HG03378 (cell line): ENCODE data around the gene ARHGAP8.

ENCODE experiments used
- ATAC-seq: cut with Tn5 transposase; IDR thresholded peaks from one replicate; pipeline ENCODE4 v1.9.1; 2021; ENCODE audit warnings: mild to moderate bottlenecking, moderate library complexity; ENCODE audit not compliant: unreplicated experiment

ARHGAP8 gene

GRCh38 chr22:44882226-44882905, 130.0 kb downstream of the ARHGAP8 start:
- no peak for ATAC-seq

DNA sequence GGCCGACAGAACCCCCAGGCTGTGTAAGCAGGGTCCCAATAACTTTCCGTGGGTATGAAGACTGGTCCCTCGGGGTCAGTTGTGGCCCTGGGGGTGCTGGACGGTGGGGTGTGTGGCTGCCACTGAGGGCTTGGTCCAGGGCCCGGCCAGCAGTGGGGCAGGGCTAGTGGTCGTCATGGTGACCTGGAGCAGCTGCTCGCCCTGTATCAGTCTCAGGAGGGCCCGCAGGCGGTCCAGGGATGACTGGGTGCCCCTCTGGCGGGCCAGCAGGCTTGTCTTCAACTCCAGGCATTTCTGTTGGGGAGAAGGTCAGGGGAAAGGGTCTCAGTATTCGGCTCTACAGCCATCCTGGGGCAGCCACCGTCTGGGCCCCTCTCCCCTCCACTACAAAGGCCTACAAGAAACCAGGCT, 130.6 kb downstream of the ARHGAP8 start:
- ATAC-seq: no peak

DNA sequence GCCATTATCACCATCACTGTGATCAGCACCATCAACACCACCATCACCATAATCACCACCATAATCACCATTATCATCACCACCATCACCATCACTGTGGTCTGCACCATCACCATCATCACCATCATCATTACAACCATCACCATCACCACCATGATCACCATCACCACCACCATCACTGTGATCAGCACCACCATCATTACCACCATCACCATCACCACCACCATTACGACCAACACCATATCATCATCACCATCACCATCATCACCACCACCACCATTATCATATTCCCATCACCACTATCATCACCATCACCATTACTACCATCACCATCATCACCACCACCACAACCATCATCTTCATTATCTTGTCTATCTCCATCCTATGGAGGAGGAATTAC, 132.2 kb downstream of the ARHGAP8 start:
- no peak for ATAC-seq

- no peak for ATAC-seq
Observed at GRCh38 chr22:44884968-44885805, 132.8 kb downstream of the ARHGAP8 start.

GRCh38 chr22:44885806-44886360, 133.5 kb downstream of the ARHGAP8 start:
- no peak for ATAC-seq

GRCh38 chr22:44887941-44888366, 135.6 kb downstream of the ARHGAP8 start:
- ATAC-seq: no peak

- no peak for ATAC-seq
Observed at GRCh38 chr22:44888491-44889254, 136.3 kb downstream of the ARHGAP8 start.

GRCh38 chr22:44889255-44889878, 137.0 kb downstream of the ARHGAP8 start:
- ATAC-seq: no peak

DNA sequence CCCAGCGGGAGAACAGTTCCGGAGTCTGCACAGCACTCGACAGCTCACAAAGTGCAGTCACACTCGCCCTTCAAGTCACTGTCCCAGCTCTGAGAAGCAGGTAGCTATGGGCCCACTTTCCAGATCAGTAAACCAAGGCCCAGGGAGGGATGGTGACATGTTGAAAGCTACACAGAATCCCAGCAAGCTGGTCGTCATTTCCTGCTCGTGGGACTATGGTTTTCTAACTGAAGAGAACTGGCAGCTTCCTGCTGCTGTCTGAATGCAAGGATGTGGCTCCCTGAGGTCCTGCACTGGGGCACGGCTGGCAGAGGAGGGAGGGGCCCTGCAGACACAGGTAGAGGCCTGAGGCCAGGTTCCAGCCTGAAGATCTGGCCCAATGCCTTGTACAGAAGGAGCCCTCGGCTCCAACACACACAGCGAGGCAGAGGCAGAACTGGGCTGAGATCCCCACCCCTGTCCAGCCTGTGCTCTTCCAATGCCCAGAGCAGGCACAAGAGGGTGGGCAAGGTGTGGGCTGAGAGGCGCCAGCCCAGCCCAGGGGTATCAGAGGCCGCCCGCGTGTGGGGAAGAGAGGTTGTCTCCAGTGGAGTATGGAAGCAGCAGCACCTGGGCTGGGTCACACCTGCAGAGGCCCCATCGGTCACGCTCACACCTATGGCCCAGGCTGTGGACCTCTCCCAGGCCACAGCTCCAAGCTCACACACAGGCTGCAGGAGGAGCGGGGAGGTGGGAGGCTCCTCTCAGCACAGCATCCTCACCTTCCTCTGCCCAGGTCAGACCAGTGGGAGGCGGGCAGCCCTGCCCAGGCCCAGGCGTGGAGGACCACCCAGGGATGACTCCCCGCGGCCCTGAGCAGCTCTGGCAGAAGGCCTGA, 138.3 kb downstream of the ARHGAP8 start:
- ATAC-seq: no peak

DNA sequence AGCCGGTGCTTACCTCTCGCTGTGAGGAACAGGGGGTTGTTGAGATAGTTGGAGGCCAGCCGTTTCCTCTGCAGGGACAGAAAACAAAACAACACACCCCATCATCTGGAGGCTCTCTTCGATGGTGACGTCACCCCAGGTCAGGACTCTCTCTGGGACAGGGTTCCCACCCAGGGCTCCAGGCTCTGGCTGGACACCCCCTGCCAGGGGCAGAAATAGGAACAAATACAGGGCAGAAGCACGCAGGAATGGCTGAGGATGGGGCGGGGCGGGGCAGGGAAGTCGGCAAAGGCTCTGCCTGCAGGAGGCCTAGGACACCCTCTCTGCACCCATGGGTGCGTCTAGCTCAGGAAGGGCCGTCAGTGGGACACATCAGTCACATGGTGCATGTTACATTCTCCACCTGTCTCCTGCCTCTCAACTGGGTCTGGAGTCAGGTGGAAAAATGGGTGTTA, 138.9 kb downstream of the ARHGAP8 start:
- no peak for ATAC-seq

GRCh38 chr22:44891791-44892190, 139.4 kb downstream of the ARHGAP8 start:
- no peak for ATAC-seq

- ATAC-seq: no peak
Observed at GRCh38 chr22:44892243-44892642, 139.9 kb downstream of the ARHGAP8 start.

GRCh38 chr22:44892803-44893730, 140.7 kb downstream of the ARHGAP8 start:
- ATAC-seq: no peak

- ATAC-seq: no peak
Observed at GRCh38 chr22:44893731-44894080, 141.3 kb downstream of the ARHGAP8 start.

- ATAC-seq: no peak
Observed at GRCh38 chr22:44894321-44894720, 141.9 kb downstream of the ARHGAP8 start.

DNA sequence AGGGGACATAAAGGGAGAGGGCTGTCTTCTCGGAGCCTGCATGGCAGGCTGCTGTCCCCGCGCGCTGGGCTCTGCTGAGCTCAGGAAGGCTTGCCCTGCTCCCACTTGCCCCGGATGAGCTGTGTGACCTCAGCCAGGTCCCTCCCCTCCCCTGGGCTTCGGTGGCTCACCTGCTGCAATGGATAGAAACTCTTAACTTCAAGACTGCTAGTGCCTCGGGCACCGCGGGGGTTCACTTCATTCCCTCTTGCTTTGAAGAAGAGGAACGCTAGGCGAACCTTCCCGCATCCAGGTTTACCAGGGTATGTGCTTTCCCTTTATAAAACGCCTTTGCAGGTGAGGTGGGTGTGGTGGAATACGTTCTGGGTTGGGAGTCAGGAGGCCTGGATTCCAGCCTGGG, 142.4 kb downstream of the ARHGAP8 start:
- ATAC-seq: no peak

DNA sequence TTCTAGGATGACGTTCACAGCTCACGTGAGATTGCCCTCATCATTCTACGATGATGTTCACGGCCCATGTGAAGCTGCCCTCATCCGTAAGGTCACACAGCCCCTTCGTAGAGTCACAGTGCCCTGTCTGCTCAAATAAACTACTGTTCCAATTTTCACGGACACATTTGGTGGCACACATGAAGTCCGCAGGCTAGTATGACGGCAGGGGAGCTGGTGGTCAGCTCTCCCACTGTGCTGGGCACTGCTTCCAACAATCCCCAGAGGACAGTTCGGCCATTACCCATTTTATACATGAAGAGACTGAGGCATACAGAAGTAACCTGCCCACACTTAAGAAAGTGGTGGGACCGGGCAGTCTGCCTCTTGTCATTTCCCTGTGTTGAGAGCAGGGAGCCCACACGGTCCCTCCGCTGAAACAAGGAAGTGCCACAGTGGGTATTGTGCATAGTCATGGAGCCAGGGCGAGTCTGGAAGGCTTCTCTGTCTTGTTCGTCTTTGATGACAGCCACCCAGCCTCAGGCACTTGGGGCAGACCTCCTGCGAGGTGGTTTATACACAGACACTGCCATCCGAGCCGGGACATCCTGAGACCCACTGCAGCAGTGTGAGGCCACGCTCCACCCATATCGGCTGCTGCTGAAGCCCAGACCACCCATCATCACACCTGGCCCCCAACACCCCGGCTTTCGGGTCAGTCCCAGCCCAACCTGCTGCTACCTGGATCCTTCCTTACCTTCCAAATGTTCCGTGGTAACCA, 143.1 kb downstream of the ARHGAP8 start:
- ATAC-seq: no peak

DNA sequence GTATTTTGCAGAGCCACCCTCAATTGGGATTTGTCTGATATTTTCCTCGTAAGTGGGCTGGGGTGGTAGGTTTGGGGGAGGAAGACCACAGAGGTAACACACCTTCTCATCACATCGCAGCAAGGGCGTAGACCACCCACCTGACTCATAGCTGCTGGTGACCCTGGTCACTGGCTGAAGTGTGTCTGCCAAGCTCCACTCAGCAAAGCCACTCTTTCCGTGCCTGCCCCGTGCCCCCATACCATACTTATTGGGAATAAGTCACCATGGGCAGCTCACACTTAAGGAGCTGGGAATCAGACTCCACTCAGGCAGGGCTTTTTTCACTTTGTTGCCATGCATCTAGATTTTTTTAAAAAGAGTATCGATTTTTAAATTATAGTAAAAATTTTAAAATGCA, 145.9 kb downstream of the ARHGAP8 start:
- no peak for ATAC-seq
